Peyer's patch (tissue), 4 donors: ENCODE results near the gene COL6A1.

ENCODE experiments used
- POLR2A ChIP-seq, 2 donors: fragments of 450-650 bp; IDR thresholded peaks; one replicate each; pipeline ENCODE4 v1.5.1; 2017; ENCODE audit warnings: antibody characterized with exemption in 2 of 2, mild to moderate bottlenecking in 2 of 2, moderate library complexity in 2 of 2
- TF ChIP-seq, protein P1 (sequence below), 6 experiments: fragments of 450-650 bp in 4 of 6; fragments of 200-600 bp in 2 of 6; sonication (generic) in 1 of 6; IDR thresholded peaks; one replicate each; pipeline ENCODE4 v1.5.1; 2017 to 2019; ENCODE audit warnings: antibody characterized with exemption in 6 of 6, mild to moderate bottlenecking in 3 of 6, moderate library complexity in 1 of 6

DNA sequence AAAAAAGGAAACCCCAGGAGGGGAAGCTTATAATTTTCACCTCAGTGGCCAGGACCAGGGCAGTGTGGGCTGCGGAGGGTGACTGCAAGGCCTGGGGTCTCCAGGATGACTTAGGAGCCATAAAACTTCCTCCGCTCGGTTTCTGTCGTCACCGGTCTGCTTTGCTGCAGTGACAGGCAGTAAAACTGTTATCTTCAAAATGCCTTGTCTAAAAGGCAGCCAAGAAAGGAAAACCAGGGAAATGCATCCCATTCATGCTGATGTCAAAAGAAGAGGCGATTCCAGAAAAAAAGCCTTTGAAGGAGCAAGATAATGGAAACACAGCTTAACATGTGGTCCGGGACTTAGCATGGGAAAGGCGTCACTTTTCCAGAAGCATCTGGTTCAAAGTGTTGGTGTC lies 42.0 kb downstream of the COL6A1 start:
- TF ChIP-seq, protein P1, sequence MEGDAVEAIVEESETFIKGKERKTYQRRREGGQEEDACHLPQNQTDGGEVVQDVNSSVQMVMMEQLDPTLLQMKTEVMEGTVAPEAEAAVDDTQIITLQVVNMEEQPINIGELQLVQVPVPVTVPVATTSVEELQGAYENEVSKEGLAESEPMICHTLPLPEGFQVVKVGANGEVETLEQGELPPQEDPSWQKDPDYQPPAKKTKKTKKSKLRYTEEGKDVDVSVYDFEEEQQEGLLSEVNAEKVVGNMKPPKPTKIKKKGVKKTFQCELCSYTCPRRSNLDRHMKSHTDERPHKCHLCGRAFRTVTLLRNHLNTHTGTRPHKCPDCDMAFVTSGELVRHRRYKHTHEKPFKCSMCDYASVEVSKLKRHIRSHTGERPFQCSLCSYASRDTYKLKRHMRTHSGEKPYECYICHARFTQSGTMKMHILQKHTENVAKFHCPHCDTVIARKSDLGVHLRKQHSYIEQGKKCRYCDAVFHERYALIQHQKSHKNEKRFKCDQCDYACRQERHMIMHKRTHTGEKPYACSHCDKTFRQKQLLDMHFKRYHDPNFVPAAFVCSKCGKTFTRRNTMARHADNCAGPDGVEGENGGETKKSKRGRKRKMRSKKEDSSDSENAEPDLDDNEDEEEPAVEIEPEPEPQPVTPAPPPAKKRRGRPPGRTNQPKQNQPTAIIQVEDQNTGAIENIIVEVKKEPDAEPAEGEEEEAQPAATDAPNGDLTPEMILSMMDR (IDR thresholded peaks at IDR 0.05), result no peak
- TF ChIP-seq POLR2A (IDR thresholded peaks at IDR 0.05), result no peak
